Neuronal stem cell (in vitro differentiated cells): ENCODE data around the gene XYLT2.

Experiments used
- DNase-seq: peaks from one replicate; pipeline ENCODE4 v3.0.0-alpha.2; 2013; ENCODE audit warnings: low spot score
- H2AFZ ChIP-seq: one replicate; pipeline ENCODE4 v1.6.1; 2013; ENCODE audit warnings: mild to moderate bottlenecking, low read length, inconsistent platforms
- H2AK5ac ChIP-seq: 2 replicates; pipeline ENCODE4 v1.6.1; 2013; ENCODE audit warnings: low read depth, mild to moderate bottlenecking, inconsistent platforms, low read length, moderate library complexity, mixed read lengths
- H2BK120ac ChIP-seq: 2 replicates; pipeline ENCODE4 v1.6.1; 2013; ENCODE audit warnings: low read depth, mild to moderate bottlenecking, inconsistent platforms, low read length, moderate library complexity, mixed read lengths
- H2BK12ac ChIP-seq: one replicate; pipeline ENCODE4 v1.6.1; 2013; ENCODE audit warnings: low read length, inconsistent platforms
- H2BK15ac ChIP-seq: 2 replicates; pipeline ENCODE4 v1.6.1; 2013; ENCODE audit warnings: mild to moderate bottlenecking, low read length, inconsistent platforms, mixed read lengths
- H2BK5ac ChIP-seq: one replicate; pipeline ENCODE4 v1.6.1; 2013; ENCODE audit warnings: inconsistent platforms, mild to moderate bottlenecking, low read length, moderate library complexity
- H3K14ac ChIP-seq: one replicate; pipeline ENCODE4 v1.6.1; 2013; ENCODE audit warnings: low read length, inconsistent platforms
- H3K18ac ChIP-seq: 2 replicates; pipeline ENCODE4 v1.6.1; 2013; ENCODE audit warnings: low read length, inconsistent platforms
- H3K23ac ChIP-seq: 2 replicates; pipeline ENCODE4 v1.6.1; 2013; ENCODE audit warnings: low read depth, mild to moderate bottlenecking, mixed read lengths, low read length, inconsistent platforms; ENCODE audit not compliant: poor library complexity
- H3K27ac ChIP-seq: replicated peaks from 3 replicates; pipeline ENCODE4 v1.5.1; 2013; ENCODE audit warnings: low read length, inconsistent platforms
- H3K27me3 ChIP-seq, 3 experiments: 2 replicates each; pipeline ENCODE4 v1.6.1; 2013; ENCODE audit warnings: low read length in 3 of 3, mild to moderate bottlenecking in 2 of 3, inconsistent platforms in 1 of 3, low read depth in 1 of 3, mixed read lengths in 1 of 3, moderate library complexity in 1 of 3; ENCODE audit not compliant: control insufficient read depth in 3 of 3, insufficient read depth in 3 of 3
- H3K36me3 ChIP-seq, 2 donors: replicated peaks in 1 of 2; 2 replicates each; pipeline ENCODE4 v1.6.1; 2013; ENCODE audit warnings: low read length in 2 of 2; ENCODE audit not compliant: control insufficient read depth in 2 of 2, insufficient read depth in 2 of 2
- H3K4ac ChIP-seq: 2 replicates; pipeline ENCODE4 v1.6.1; 2013; ENCODE audit warnings: inconsistent platforms, mild to moderate bottlenecking, low read length, moderate library complexity
- H3K4me1 ChIP-seq, 2 donors: 1 replicate in 1 of 2; 2 replicates in 1 of 2; pipeline ENCODE4 v1.6.1; 2013; ENCODE audit warnings: low read length in 2 of 2, low read depth in 1 of 2; ENCODE audit not compliant: control insufficient read depth in 2 of 2, insufficient read depth in 1 of 2
- H3K4me2 ChIP-seq: one replicate; pipeline ENCODE4 v1.6.1; 2013; ENCODE audit warnings: mild to moderate bottlenecking, low read length, inconsistent platforms; ENCODE audit not compliant: insufficient read depth, poor library complexity, severe bottlenecking
- H3K4me3 ChIP-seq, 2 donors: 2 replicates each; pipeline ENCODE4 v1.5.1; 2013; ENCODE audit warnings: low read length in 2 of 2, mild to moderate bottlenecking in 2 of 2, inconsistent platforms in 1 of 2, moderate library complexity in 1 of 2
- H3K79me1 ChIP-seq: one replicate; pipeline ENCODE4 v1.6.1; 2013; ENCODE audit warnings: low read depth, mild to moderate bottlenecking, inconsistent platforms, low read length, moderate library complexity
- H3K9ac ChIP-seq: one replicate; pipeline ENCODE4 v1.6.1; 2013; ENCODE audit warnings: mild to moderate bottlenecking, low read depth, low read length, inconsistent platforms; ENCODE audit not compliant: poor library complexity
- H3K9me3 ChIP-seq, 2 donors: replicated peaks in 1 of 2; 2 replicates each; pipeline versions ENCODE3 to v1.6.1; 2013; ENCODE audit warnings: low read length in 2 of 2, mild to moderate bottlenecking in 2 of 2, inconsistent platforms in 1 of 2, low read depth in 1 of 2, mixed read lengths in 1 of 2, moderate library complexity in 1 of 2; ENCODE audit not compliant: control insufficient read depth in 2 of 2, insufficient read depth in 1 of 2
- H4K8ac ChIP-seq: one replicate; pipeline ENCODE4 v1.6.1; 2013; ENCODE audit warnings: low read depth, mild to moderate bottlenecking, inconsistent platforms, low read length, moderate library complexity
- H4K91ac ChIP-seq: one replicate; pipeline ENCODE4 v1.6.1; 2013; ENCODE audit warnings: low read length, low read depth, mild to moderate bottlenecking, inconsistent platforms; ENCODE audit not compliant: poor library complexity
- WGBS, 2 donors: extraction: QIAGEN DNeasy Blood & Tissue Kit; methylation state at CpG; one replicate each; pipeline ENCODE4 v1.1.7; 2013; ENCODE audit warnings: missing lambda C conversion rate in 2 of 2, mixed read lengths in 1 of 2; ENCODE audit not compliant: insufficient read length in 2 of 2, insufficient replicate concordance in 1 of 2; ENCODE audit errors: extremely low coverage in 2 of 2; 5-methylcytosine and 5-hydroxymethylcytosine counted together

The XYLT2 gene

DNA sequence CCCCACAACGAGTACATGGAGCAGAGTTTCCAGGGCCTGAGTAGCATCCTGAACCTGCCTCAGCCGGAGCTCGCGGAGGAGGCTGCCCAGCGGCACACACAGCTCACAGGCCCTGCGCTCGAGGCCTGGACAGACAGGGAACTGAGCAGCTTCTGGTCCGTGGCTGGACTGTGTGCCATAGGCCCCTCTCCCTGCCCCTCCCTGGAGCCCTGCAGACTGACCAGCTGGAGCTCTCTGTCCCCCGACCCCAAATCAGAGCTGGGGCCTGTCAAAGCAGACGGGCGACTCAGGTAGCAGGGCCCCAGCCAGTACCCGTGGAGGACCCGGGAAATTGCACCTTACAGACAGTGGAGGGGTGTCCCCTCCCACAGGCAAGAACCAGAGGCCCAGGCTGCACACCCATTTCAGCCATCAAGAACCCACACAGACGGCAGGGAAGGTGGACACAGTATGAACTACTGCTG is 14.1 kb downstream of the XYLT2 start:
- Histone ChIP-seq H3K4me3 (no peak overlapping the region), H3K27me3 (no peaks in the 10 kb centered on the region), H4K91ac (no peak overlapping the region), H3K79me1 (peaks cover 12% of the 10 kb centered on the region), H3K4me2 (no peak overlapping the region), H3K23ac (no peak overlapping the region), H2BK120ac (no peak overlapping the region), H2BK15ac (no peak overlapping the region), H3K9ac (no peak overlapping the region), H3K9me3 (no peaks in the 10 kb centered on the region), H4K8ac (no peak overlapping the region), H3K27ac (no peak overlapping the region), H3K4me1 (peaks cover 20 to 26% of the 10 kb centered on the region in 2 donors), H2BK12ac (no peak overlapping the region), H3K14ac (no peak overlapping the region), H2BK5ac (no peak overlapping the region), H2AFZ (no peak overlapping the region), H3K4ac (no peak overlapping the region), H3K18ac (no peak overlapping the region), H2AK5ac (no peak overlapping the region), H3K36me3 (peaks cover 40 to 60% of the 10 kb centered on the region in 2 donors)
- no CpG with 5 or more reads among the region's 14 CpGs for WGBS, 2 donors
- no peak for DNase-seq

DNA sequence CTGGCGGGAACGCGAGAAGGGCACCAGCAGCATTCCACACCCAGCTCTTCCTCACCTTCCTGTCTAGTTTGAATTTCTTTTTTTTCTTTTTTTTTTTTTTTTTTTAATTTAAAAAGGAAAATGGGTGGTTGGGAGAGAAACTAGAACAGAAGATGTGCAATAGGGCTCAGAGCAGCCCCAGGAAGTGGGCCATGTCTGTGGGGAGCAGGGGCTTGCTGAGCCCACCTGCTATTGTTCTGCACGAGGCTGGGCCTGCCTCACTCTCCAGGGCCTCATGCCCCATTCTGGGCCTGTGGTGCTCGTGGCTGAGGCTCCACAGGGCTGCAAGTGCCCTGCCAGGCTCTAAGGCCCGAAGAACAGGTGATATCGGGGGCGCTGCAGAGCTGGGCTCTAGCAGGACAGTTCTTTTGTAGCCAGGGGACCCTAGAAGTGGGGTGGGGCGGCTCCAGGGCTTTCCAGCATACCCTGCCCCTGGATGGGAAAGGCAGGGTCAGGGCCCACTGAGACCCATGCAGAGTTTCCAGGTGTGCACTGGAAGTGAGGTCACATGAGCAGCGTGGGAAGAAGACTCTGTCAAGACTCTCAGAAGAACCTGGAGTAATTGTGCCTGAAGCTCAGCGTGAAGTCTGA is 14.7 kb downstream of the XYLT2 start:
- Histone ChIP-seq H2BK5ac (no peak overlapping the region), H2BK120ac (no peak overlapping the region), H3K4me2 (no peak overlapping the region), H3K9me3 (no peaks in the 10 kb centered on the region), H2AK5ac (no peak overlapping the region), H2AFZ (no peak overlapping the region), H3K18ac (no peak overlapping the region), H2BK12ac (no peak overlapping the region), H3K23ac (no peak overlapping the region), H3K36me3 (peaks cover 34 to 58% of the 10 kb centered on the region in 2 donors), H3K4ac (no peak overlapping the region), H3K27me3 (no peaks in the 10 kb centered on the region), H4K8ac (no peak overlapping the region), H3K27ac (no peak overlapping the region), H3K4me3 (no peak overlapping the region), H3K4me1 (peaks cover 20 to 32% of the 10 kb centered on the region in 2 donors), H3K9ac (no peak overlapping the region), H4K91ac (no peak overlapping the region), H2BK15ac (no peak overlapping the region), H3K14ac (no peak overlapping the region), H3K79me1 (peaks cover 12% of the 10 kb centered on the region)
- WGBS, 2 donors: no CpG with 5 or more reads among the region's 11 CpGs
- DNase-seq: no peak

- no peak overlapping the region for H3K4me3 ChIP-seq
- no peaks in the 10 kb centered on the region for H3K27me3 ChIP-seq
- no CpG with 5 or more reads among the region's 11 CpGs for WGBS, 2 donors
- no peak overlapping the region for H4K91ac ChIP-seq
- no peak overlapping the region for H3K27ac ChIP-seq
- H3K36me3 ChIP-seq: peaks cover 27 to 58% of the 10 kb centered on the region in 2 donors
- peak overlapping the region; percentile 26 for H3K4ac ChIP-seq
- no peak overlapping the region for H2AK5ac ChIP-seq
- H2BK12ac ChIP-seq: no peak overlapping the region
- DNase-seq: no peak
- H2BK15ac ChIP-seq: no peak overlapping the region
- H2BK5ac ChIP-seq: no peak overlapping the region
- H3K9ac ChIP-seq: peak overlapping the region; percentile 1
- no peaks in the 10 kb centered on the region for H3K9me3 ChIP-seq
- no peak overlapping the region for H4K8ac ChIP-seq
- H2AFZ ChIP-seq: no peak overlapping the region
- peak overlapping the region; percentile 52 for H3K18ac ChIP-seq
- H2BK120ac ChIP-seq: no peak overlapping the region
- H3K4me1 ChIP-seq: peaks cover 20 to 35% of the 10 kb centered on the region in 2 donors
- H3K79me1 ChIP-seq: peaks cover 7% of the 10 kb centered on the region
- H3K23ac ChIP-seq: no peak overlapping the region
- no peak overlapping the region for H3K4me2 ChIP-seq
- no peak overlapping the region for H3K14ac ChIP-seq
Observed at GRCh38 chr17:50361561-50362480, 15.9 kb downstream of the XYLT2 start.

DNA sequence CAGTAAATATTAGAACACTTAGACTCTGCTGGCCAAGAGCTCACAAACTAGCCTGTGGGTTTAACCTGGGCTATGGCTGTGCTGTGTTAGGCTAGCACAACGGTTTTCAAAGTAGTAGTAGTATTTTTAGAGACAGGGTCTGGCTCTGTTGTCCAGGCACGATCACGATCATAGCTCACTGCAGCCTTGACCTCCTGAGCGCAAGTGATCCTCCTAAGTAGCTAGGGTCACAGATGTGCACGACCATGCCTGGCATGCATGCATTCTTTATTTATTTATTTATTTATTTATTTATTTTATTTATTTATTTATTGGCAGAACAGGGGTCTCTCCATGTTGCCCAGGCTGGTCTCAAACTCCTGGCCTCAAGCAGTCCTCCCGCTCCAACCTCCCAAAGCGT is 16.7 kb downstream of the XYLT2 start:
- Histone ChIP-seq H3K9ac (no peak overlapping the region), H3K9me3 (no peaks in the 10 kb centered on the region), H3K79me1 (peaks cover 7% of the 10 kb centered on the region), H3K27ac (no peak overlapping the region), H3K36me3 (peaks cover 27 to 58% of the 10 kb centered on the region in 2 donors), H4K91ac (no peak overlapping the region), H2BK12ac (no peak overlapping the region), H2BK15ac (no peak overlapping the region), H2BK5ac (no peak overlapping the region), H3K4me3 (no peak overlapping the region), H2BK120ac (no peak overlapping the region), H2AFZ (no peak overlapping the region), H4K8ac (no peak overlapping the region), H3K23ac (no peak overlapping the region), H3K18ac (no peak overlapping the region), H3K14ac (no peak overlapping the region), H2AK5ac (no peak overlapping the region), H3K4me1 (peaks cover 20 to 35% of the 10 kb centered on the region in 2 donors), H3K4ac (no peak overlapping the region), H3K27me3 (no peaks in the 10 kb centered on the region), H3K4me2 (no peak overlapping the region)
- no peak for DNase-seq
- no CpG with 5 or more reads among the region's 7 CpGs for WGBS, 2 donors
